Colonic mucosa (tissue), 4 donors: Measurements from ENCODE around the gene PNPLA1. TPM values are rescaled to one million over a fixed set of nuclear protein-coding genes. Genes with fewer than 3 reads are reported as not detected.

ENCODE experiments used
- DNase-seq: peaks from one replicate; pipeline ENCODE4 v3.0.0-alpha.2; 2020
- H3K27ac ChIP-seq: fragments of 200-600 bp; one replicate; pipeline ENCODE4 v1.8.0; 2021
- H3K27me3 ChIP-seq: fragments of 200-600 bp; one replicate; pipeline ENCODE4 v1.8.0; 2021
- H3K36me3 ChIP-seq: fragments of 200-600 bp; one replicate; pipeline ENCODE4 v1.8.0; 2021
- H3K4me1 ChIP-seq: fragments of 200-600 bp; one replicate; pipeline ENCODE4 v1.8.0; 2021; ENCODE audit warnings: mild to moderate bottlenecking
- H3K4me3 ChIP-seq: fragments of 200-600 bp; one replicate; pipeline ENCODE4 v1.8.0; 2021
- H3K9ac ChIP-seq, 2 donors: one replicate each; pipeline ENCODE4 v1.7.0; 2013; ENCODE audit warnings: control low read depth in 2 of 2, low read depth in 2 of 2, low read length in 2 of 2
- H3K9me3 ChIP-seq: fragments of 200-600 bp; one replicate; pipeline ENCODE4 v1.8.0; 2021
- CTCF ChIP-seq: fragments of 200-600 bp; IDR thresholded peaks from one replicate; pipeline ENCODE4 v1.8.0; 2022; ENCODE audit warnings: antibody characterized with exemption, mild to moderate bottlenecking
- intact Hi-C: fragments of 100-400 bp; cut with DNase I; formaldehyde crosslinking; loops from one replicate; pipeline ENCODE4 v1.14.1; 2022
- total RNA-seq, 2 donors: library from RNA; stranded (reverse); fragmentation: NEBNext Ultra II Directional in 1 of 2; extraction: Animal tissue kit (Norgen Biotek cat#: 25700) in 1 of 2; gene quantifications; one replicate each; pipeline ENCODE4 v1.2.1, GENCODE V29; 2021
- donor health status: healthy.
- donor health status: DM: no; HTN: no; CAD: no.
- donor health status: DM: no; HTN: no; CAD: no.

PNPLA1 gene
- total RNA-seq, 2 donors from 2014 or later = 0.35 TPM

DNA sequence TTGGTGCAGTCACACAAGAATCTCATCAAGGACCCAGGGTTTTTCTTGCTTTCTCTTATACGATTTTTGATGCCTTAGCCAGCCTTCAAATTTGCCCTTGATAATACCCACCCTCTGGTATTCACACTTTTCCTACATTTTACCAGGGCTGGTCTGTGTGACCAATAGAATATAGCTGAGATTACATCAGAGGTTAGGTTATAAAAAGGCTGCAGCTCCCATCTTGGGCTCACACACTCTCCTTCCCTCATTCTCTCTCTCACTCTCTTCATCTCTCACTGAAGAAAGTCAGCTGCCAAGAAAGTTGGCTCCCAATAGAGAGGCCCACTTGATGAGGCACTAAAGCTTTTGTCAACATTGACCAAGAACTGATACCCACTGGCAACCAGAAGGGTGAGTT is 4.1 kb upstream of the PNPLA1 start:
- Histone ChIP-seq H3K27me3 (no peaks in the 10 kb centered on the region), H3K27ac (no peak overlapping the region), H3K4me3 (no peak overlapping the region), H3K36me3 (no peaks in the 10 kb centered on the region), H3K9ac (no peak overlapping the region), H3K9me3 (no peaks in the 10 kb centered on the region), H3K4me1 (no peaks in the 10 kb centered on the region)
- intact Hi-C loops = no loop called here
- no peak for DNase-seq
- TF ChIP-seq CTCF = no peak

GRCh38 chr6:36266913-36267644 is 2.8 kb upstream of the PNPLA1 start:
- H3K4me3 ChIP-seq = no peak overlapping the region
- intact Hi-C loops = no loop called here
- TF ChIP-seq CTCF = no peak

GRCh38 chr6:36267731-36268477 is 2.0 kb upstream of the PNPLA1 start:
- Histone ChIP-seq H3K27ac (no peak overlapping the region), H3K36me3 (no peaks in the 10 kb centered on the region), H3K9ac (no peak overlapping the region), H3K27me3 (no peaks in the 10 kb centered on the region), H3K9me3 (no peaks in the 10 kb centered on the region), H3K4me1 (no peaks in the 10 kb centered on the region), H3K4me3 (no peak overlapping the region)
- DNase-seq = no peak
- intact Hi-C loops = no loop called here
- no peak for TF ChIP-seq CTCF

More at GRCh38 chr6:36266913-36267644, 2.8 kb upstream of the PNPLA1 start:
- H3K36me3 ChIP-seq = no peaks in the 10 kb centered on the region
- H3K9ac ChIP-seq = no peak overlapping the region
- DNase-seq = no peak
- H3K4me1 ChIP-seq = no peaks in the 10 kb centered on the region
- no peaks in the 10 kb centered on the region for H3K27me3 ChIP-seq
- H3K9me3 ChIP-seq = no peaks in the 10 kb centered on the region
- no peak overlapping the region for H3K27ac ChIP-seq

DNA sequence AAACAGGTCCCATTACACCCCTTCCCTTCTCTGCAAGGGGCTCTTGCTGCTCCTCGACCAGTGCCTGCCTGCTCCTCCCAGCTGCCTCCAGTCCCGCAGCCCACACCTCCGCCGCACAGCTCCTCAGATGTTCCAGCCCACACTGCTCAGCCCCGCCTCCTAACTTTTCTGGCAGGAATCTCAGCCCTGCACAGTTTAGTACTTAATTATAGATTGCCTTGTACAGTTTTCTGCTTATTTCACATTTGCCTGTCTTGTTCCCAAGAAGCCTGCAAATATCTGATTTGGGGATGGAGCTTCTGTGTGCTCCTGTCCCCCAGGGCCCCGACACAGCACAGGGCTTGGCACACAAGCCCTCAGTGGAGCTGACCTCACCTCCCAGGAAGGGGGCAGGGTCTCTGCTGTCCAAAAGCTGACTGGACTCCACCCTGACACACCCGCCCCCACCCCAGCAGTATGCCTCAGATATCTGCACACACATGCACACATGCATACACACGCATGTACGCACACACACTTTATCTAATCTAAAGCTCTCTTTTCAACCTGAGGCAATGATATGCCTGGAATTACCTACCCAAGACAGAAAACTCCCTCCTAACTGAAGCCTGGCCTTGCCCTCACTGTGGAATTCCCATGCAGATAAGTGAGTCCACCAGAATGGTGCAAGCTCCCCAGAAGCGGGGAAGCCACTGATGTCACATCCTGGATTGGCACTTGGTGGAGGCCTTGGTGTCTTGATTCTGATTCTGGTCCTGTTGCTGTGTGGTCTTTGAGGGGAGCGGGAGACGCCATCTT is 1.2 kb upstream of the PNPLA1 start:
- Histone ChIP-seq H3K9ac (no peak overlapping the region), H3K4me3 (no peak overlapping the region), H3K27ac (no peak overlapping the region), H3K27me3 (no peaks in the 10 kb centered on the region), H3K4me1 (no peaks in the 10 kb centered on the region), H3K9me3 (no peaks in the 10 kb centered on the region), H3K36me3 (no peaks in the 10 kb centered on the region)
- TF ChIP-seq CTCF = no peak
- DNase-seq = no peak
- intact Hi-C loops = no loop called here

- Histone ChIP-seq H3K36me3 (no peaks in the 10 kb centered on the region), H3K4me1 (no peaks in the 10 kb centered on the region), H3K27ac (no peak overlapping the region), H3K9ac (no peak overlapping the region), H3K27me3 (no peaks in the 10 kb centered on the region), H3K4me3 (no peak overlapping the region), H3K9me3 (no peaks in the 10 kb centered on the region)
- intact Hi-C loops = no loop called here
- DNase-seq = no peak
- no peak for TF ChIP-seq CTCF
These were observed 2.4 kb downstream of the PNPLA1 start for GRCh38 chr6:36272234-36272633.
